ENCODE results near the gene GAPDH. TPM values are rescaled to one million over a fixed set of nuclear protein-coding genes. Genes with fewer than 3 reads are reported as not detected.

The GAPDH gene
- total and polyA plus RNA-seq, 2 donors (not counting 1 experiment from before 2014, with no cell fraction given) = 499 to 951 TPM

DNA sequence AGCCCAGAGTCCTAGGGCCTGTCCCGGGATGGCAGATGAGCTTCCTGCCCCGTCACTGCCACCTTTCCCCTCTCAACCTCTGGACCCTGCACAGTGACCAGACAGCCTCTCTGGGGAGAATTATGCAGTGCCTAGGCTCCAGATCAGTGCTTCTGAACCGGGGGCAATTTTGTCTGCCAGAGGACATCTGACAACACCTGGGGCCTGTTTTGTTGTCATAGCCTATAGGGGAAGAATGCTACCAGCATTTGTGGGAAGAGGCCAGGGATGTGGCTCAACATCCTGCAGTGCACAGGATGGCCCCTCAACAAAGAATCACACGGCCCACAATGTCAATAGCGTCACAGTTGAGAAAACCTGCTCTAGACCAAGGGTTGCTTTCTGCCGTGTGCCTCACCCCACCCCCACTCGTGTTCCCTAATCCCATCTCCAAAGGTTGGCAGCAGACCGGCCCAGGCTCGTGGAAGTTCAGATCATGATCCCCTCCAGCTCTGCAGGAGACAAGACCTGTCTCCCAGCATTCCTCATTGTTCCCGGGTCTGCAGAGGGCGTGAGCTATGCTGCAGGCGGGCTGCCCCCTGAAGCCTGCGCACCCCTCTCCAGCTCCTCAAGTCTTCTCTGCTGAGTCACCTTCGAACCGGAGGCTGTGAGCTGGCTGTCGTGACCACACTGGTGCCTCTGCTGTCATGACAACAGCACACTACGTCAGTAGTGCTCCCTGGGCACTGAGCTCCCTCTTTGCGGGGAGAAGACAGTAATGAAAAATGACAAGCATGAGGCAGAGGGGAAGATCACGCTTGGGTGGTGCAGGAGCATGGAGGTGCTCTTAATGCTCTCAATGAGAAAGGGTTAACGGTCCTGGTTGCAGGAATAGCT lies 2.0 kb upstream of the GAPDH start:
- H3K9me3 ChIP-seq (ENCODE audit: control extremely low read depth in 1 of 3, control insufficient read depth in 2 of 3, insufficient read depth in 1 of 3, low read length in 2 of 3) = no peaks in the 10 kb centered on the region
- peak overlapping the region; percentile 98 for H3K4me2 ChIP-seq (replicated peaks; ENCODE audit: low read depth, low read length, poor library complexity, severe bottlenecking)
- H3K27ac ChIP-seq (ENCODE audit: low read length in 2 of 2) = peak overlapping the region in 1 of 2 donors; percentile 43
- H3K27me3 ChIP-seq (replicated peaks in 1 of 4; ENCODE audit: control extremely low read depth in 1 of 4, control insufficient read depth in 3 of 4, insufficient read depth in 4 of 4, low read length in 3 of 4) = no peaks in the 10 kb centered on the region
- H4K20me1 ChIP-seq (ENCODE audit: control insufficient read depth, insufficient read depth, low read length, poor library complexity, severe bottlenecking) = peaks cover 20% of the 10 kb centered on the region
- peaks cover 10% of the 10 kb centered on the region for H3K79me2 ChIP-seq (ENCODE audit: control insufficient read depth, insufficient read depth, low read length)
- H3K4me1 ChIP-seq (ENCODE audit: control insufficient read depth in 2 of 2, insufficient read depth in 2 of 2, low read length in 2 of 2) = peaks cover 27 to 37% of the 10 kb centered on the region in 2 donors
- H3K9ac ChIP-seq (ENCODE audit: low read length) = no peak overlapping the region
- ChIA-PET POLR2A (interaction anchor here (0.6 to 1.8 kb wide), 4 partner anchors 36 to 107 kb away, joined by 3 to 6 read pairs (median 4); partner anchors contain the start of genes NOP2 and VAMP1), CTCF (interaction anchor here (0.6 to 3.4 kb wide), 5 partner anchors 9 to 110 kb away, joined by 3 to 17 read pairs (median 4); no protein-coding TSS in a partner anchor)
- DNase-seq (peak; percentile 71), ATAC-seq (ENCODE audit: low read depth) (peak; percentile 18)
- H3K4me3 ChIP-seq (ENCODE audit: control extremely low read depth in 1 of 5, extremely low read depth in 1 of 5, insufficient read depth in 1 of 5, low read depth in 2 of 5, low read length in 4 of 5) = no peak overlapping the region
- peaks cover 0 to 50% of the 10 kb centered on the region in 2 experiments for H3K36me3 ChIP-seq (replicated peaks in 1 of 2; ENCODE audit: control extremely low read depth in 1 of 2, control insufficient read depth in 1 of 2, extremely low read depth in 1 of 2, insufficient read depth in 2 of 2, low read length in 1 of 2)
- peak overlapping the region; percentile 93 for H2AFZ ChIP-seq (ENCODE audit: insufficient read depth, low read depth, low read length, poor library complexity, severe bottlenecking)
- Mint-ChIP-seq H3K4me3 (peak overlapping the region; percentile 99), H3K27me3 (no peaks in the 10 kb centered on the region), H3K27ac (peak overlapping the region; percentile 77), H3K9me3 (ENCODE audit: insufficient read depth) (no peaks in the 10 kb centered on the region), H3K4me1 (peaks cover 40% of the 10 kb centered on the region)
- WGBS (ENCODE audit: insufficient coverage) = 14% methylated on average over 19 of the region's 20 CpGs
- intact Hi-C loops (cut with micrococcal nuclease) = no loop called here
- TF ChIP-seq, protein P1, sequence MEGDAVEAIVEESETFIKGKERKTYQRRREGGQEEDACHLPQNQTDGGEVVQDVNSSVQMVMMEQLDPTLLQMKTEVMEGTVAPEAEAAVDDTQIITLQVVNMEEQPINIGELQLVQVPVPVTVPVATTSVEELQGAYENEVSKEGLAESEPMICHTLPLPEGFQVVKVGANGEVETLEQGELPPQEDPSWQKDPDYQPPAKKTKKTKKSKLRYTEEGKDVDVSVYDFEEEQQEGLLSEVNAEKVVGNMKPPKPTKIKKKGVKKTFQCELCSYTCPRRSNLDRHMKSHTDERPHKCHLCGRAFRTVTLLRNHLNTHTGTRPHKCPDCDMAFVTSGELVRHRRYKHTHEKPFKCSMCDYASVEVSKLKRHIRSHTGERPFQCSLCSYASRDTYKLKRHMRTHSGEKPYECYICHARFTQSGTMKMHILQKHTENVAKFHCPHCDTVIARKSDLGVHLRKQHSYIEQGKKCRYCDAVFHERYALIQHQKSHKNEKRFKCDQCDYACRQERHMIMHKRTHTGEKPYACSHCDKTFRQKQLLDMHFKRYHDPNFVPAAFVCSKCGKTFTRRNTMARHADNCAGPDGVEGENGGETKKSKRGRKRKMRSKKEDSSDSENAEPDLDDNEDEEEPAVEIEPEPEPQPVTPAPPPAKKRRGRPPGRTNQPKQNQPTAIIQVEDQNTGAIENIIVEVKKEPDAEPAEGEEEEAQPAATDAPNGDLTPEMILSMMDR (IDR thresholded peaks at IDR 0.05) = no peak
- TF ChIP-seq EZH2 (IDR thresholded peaks at IDR 0.05; ENCODE audit: borderline replicate concordance, insufficient read depth, low read depth, low read length, poor library complexity, severe bottlenecking) = no peak

All from B cell (primary cell).